ENCODE measurements around the gene SBF2.

DNA sequence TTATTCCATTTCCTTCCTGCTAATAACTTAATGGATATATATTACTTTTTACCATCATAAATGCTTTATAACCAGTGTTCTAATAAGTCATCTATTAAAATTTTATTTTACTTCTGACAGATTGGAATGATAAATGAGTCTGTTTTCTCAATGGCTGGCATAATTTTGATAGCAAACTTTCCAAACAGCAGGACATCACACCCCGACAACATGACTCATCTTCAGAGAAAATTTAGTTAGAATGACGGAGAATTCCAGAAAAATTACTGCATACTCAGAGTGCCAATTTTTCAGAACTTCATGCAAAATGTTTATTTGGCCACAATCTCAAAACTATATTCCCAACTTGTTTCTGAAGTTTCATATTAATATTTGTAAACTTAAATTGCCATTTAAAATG is 455.8 kb downstream of the SBF2 start:
- TF ChIP-seq, protein P1, sequence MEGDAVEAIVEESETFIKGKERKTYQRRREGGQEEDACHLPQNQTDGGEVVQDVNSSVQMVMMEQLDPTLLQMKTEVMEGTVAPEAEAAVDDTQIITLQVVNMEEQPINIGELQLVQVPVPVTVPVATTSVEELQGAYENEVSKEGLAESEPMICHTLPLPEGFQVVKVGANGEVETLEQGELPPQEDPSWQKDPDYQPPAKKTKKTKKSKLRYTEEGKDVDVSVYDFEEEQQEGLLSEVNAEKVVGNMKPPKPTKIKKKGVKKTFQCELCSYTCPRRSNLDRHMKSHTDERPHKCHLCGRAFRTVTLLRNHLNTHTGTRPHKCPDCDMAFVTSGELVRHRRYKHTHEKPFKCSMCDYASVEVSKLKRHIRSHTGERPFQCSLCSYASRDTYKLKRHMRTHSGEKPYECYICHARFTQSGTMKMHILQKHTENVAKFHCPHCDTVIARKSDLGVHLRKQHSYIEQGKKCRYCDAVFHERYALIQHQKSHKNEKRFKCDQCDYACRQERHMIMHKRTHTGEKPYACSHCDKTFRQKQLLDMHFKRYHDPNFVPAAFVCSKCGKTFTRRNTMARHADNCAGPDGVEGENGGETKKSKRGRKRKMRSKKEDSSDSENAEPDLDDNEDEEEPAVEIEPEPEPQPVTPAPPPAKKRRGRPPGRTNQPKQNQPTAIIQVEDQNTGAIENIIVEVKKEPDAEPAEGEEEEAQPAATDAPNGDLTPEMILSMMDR (conservative IDR thresholded peaks at IDR 0.05; ENCODE audit: low read depth, low read length) = no peak
- no peak for TF ChIP-seq EZH2 (IDR thresholded peaks at IDR 0.05; ENCODE audit: low read length, unreplicated experiment)
